Natural killer cell treated with Interleukin-12 subunit alpha and Interleukin-12 subunit beta and Interleukin-15 and Interleukin-18, amount 100 ng/mL, for 72 hours (primary cell): ENCODE data around the gene GRAP2. TPM values are rescaled to one million over a fixed set of nuclear protein-coding genes. Genes with fewer than 3 reads are reported as not detected.

Experiments used
- ATAC-seq, 2 donors: fragments of 150-1000 bp; cut with Tn5 transposase in 1 of 2; sonication (Bioruptor Pico), chemical (Tn5 transposase) in 1 of 2; 2 replicates each; pipeline ENCODE4 v1.10.0; 2021
- DNase-seq: peaks from one replicate; pipeline ENCODE4 v3.0.0; 2022; ENCODE audit warnings: low spot score
- H3K27ac Mint-ChIP-seq, 2 donors: 1 replicate in 1 of 2; 2 replicates in 1 of 2; pipeline ENCODE4 v1.8.0; 2022; ENCODE audit warnings: mixed read lengths in 2 of 2, mild to moderate bottlenecking in 1 of 2, moderate library complexity in 1 of 2
- H3K27me3 Mint-ChIP-seq, 2 donors: 1 replicate in 1 of 2; 2 replicates in 1 of 2; pipeline ENCODE4 v1.8.0; 2022; ENCODE audit warnings: mixed read lengths in 2 of 2
- H3K36me3 Mint-ChIP-seq: one replicate; pipeline ENCODE4 v1.8.0; 2022; ENCODE audit warnings: mixed read lengths
- H3K4me1 Mint-ChIP-seq, 2 donors: 1 replicate in 1 of 2; 2 replicates in 1 of 2; pipeline ENCODE4 v1.8.0; 2022; ENCODE audit warnings: low read depth in 2 of 2, mixed read lengths in 2 of 2, mild to moderate bottlenecking in 1 of 2
- H3K4me3 Mint-ChIP-seq: one replicate; pipeline ENCODE4 v1.8.0; 2022; ENCODE audit warnings: mixed read lengths
- H3K9me3 Mint-ChIP-seq: 2 replicates; pipeline ENCODE4 v1.8.0; 2022; ENCODE audit warnings: mixed read lengths
- total RNA-seq, 2 donors: library from RNA; stranded (reverse); gene quantifications; one replicate each; pipeline ENCODE4 v1.2.3, GENCODE V29; 2022

GRAP2 gene
- total RNA-seq, 2 donors from 2014 or later = 13.2 to 36.4 TPM

GRCh38 chr22:40008726-40009291 lies 107.9 kb downstream of the GRAP2 start:
- H3K36me3 Mint-ChIP-seq = no peaks in the 10 kb centered on the region
- ATAC-seq (no peak), DNase-seq (no peak)
- peak overlapping the region; percentile 36 for H3K4me3 Mint-ChIP-seq
- peaks cover 19% of the 10 kb centered on the region in 2 donors for H3K4me1 Mint-ChIP-seq
- peaks cover 33 to 38% of the 10 kb centered on the region in 2 donors for H3K27me3 Mint-ChIP-seq
- no peaks in the 10 kb centered on the region for H3K9me3 Mint-ChIP-seq
- H3K27ac Mint-ChIP-seq = no peak overlapping the region

- Mint-ChIP-seq H3K36me3 (no peaks in the 10 kb centered on the region), H3K9me3 (no peaks in the 10 kb centered on the region), H3K27ac (peak overlapping the region in 1 of 2 donors; percentile 51), H3K4me3 (peak overlapping the region; percentile 36), H3K4me1 (peaks cover 19% of the 10 kb centered on the region in 2 donors), H3K27me3 (peaks cover 33 to 38% of the 10 kb centered on the region in 2 donors)
- ATAC-seq = peak in 1 of 2 donors; percentile 55
- DNase-seq = peak; percentile 28
These were observed 108.4 kb downstream of the GRAP2 start for GRCh38 chr22:40009292-40009774.

- DNase-seq = no peak
- Mint-ChIP-seq H3K4me3 (no peak overlapping the region), H3K27ac (peak overlapping the region in 1 of 2 donors; percentile 51), H3K4me1 (peaks cover 19% of the 10 kb centered on the region in 2 donors), H3K36me3 (no peaks in the 10 kb centered on the region), H3K9me3 (no peaks in the 10 kb centered on the region), H3K27me3 (peaks cover 33 to 38% of the 10 kb centered on the region in 2 donors)
- peak in 1 of 2 donors; percentile 61 for ATAC-seq
These were observed 109.2 kb downstream of the GRAP2 start for GRCh38 chr22:40009951-40010671.

GRCh38 chr22:40010746-40011145 lies 109.9 kb downstream of the GRAP2 start:
- H3K9me3 Mint-ChIP-seq = no peaks in the 10 kb centered on the region

GRCh38 chr22:40014667-40015248 lies 113.9 kb downstream of the GRAP2 start:
- Mint-ChIP-seq H3K4me1 (peaks cover 2% of the 10 kb centered on the region in 2 donors), H3K9me3 (no peaks in the 10 kb centered on the region), H3K36me3 (no peaks in the 10 kb centered on the region), H3K4me3 (no peak overlapping the region), H3K27me3 (peaks cover 16 to 23% of the 10 kb centered on the region in 2 donors), H3K27ac (no peak overlapping the region)
- ATAC-seq (no peak), DNase-seq (no peak)

More at GRCh38 chr22:40010746-40011145, 109.9 kb downstream of the GRAP2 start:
- no peak for DNase-seq
- no peak overlapping the region for H3K4me3 Mint-ChIP-seq
- H3K4me1 Mint-ChIP-seq = peaks cover 19% of the 10 kb centered on the region in 2 donors
- no peak for ATAC-seq
- no peak overlapping the region for H3K27ac Mint-ChIP-seq
- H3K36me3 Mint-ChIP-seq = no peaks in the 10 kb centered on the region
- H3K27me3 Mint-ChIP-seq = peaks cover 37 to 42% of the 10 kb centered on the region in 2 donors

- no peak overlapping the region for H3K27ac Mint-ChIP-seq
- ATAC-seq = no peak
- peaks cover 16 to 22% of the 10 kb centered on the region in 2 donors for H3K27me3 Mint-ChIP-seq
- H3K4me3 Mint-ChIP-seq = no peak overlapping the region
- no peaks in the 10 kb centered on the region for H3K4me1 Mint-ChIP-seq
- H3K36me3 Mint-ChIP-seq = no peaks in the 10 kb centered on the region
- H3K9me3 Mint-ChIP-seq = no peaks in the 10 kb centered on the region
- no peak for DNase-seq
These were observed 114.6 kb downstream of the GRAP2 start for GRCh38 chr22:40015358-40015976.

- Mint-ChIP-seq H3K27ac (no peak overlapping the region), H3K4me1 (no peaks in the 10 kb centered on the region), H3K9me3 (no peaks in the 10 kb centered on the region), H3K4me3 (no peak overlapping the region), H3K27me3 (peaks cover 8 to 10% of the 10 kb centered on the region in 2 donors), H3K36me3 (no peaks in the 10 kb centered on the region)
- ATAC-seq (no peak), DNase-seq (no peak)
These were observed 117.2 kb downstream of the GRAP2 start for GRCh38 chr22:40018051-40018450.

GRCh38 chr22:40019100-40019499 lies 118.2 kb downstream of the GRAP2 start:
- H3K4me1 Mint-ChIP-seq = no peaks in the 10 kb centered on the region
- H3K4me3 Mint-ChIP-seq = no peak overlapping the region
- H3K27ac Mint-ChIP-seq = no peak overlapping the region
- no peaks in the 10 kb centered on the region for H3K36me3 Mint-ChIP-seq
- H3K27me3 Mint-ChIP-seq = peaks cover 5 to 6% of the 10 kb centered on the region in 2 donors
- no peak for DNase-seq
- H3K9me3 Mint-ChIP-seq = no peaks in the 10 kb centered on the region
- ATAC-seq = no peak

- DNase-seq = no peak
- Mint-ChIP-seq H3K4me3 (no peak overlapping the region), H3K4me1 (no peaks in the 10 kb centered on the region)
These were observed 120.1 kb downstream of the GRAP2 start for GRCh38 chr22:40020956-40021355.

GRCh38 chr22:40021401-40022000 lies 120.6 kb downstream of the GRAP2 start:
- DNase-seq (no peak), ATAC-seq (no peak)
- H3K9me3 Mint-ChIP-seq = no peaks in the 10 kb centered on the region

More at GRCh38 chr22:40020956-40021355, 120.1 kb downstream of the GRAP2 start:
- Mint-ChIP-seq H3K36me3 (no peaks in the 10 kb centered on the region), H3K27me3 (no peaks in the 10 kb centered on the region), H3K9me3 (no peaks in the 10 kb centered on the region), H3K27ac (no peak overlapping the region)
- ATAC-seq = no peak

GRCh38 chr22:40022536-40023240 lies 121.8 kb downstream of the GRAP2 start:
- ATAC-seq = no peak
- H3K4me3 Mint-ChIP-seq = no peak overlapping the region
- H3K4me1 Mint-ChIP-seq = no peaks in the 10 kb centered on the region
- DNase-seq = no peak
- no peaks in the 10 kb centered on the region for H3K36me3 Mint-ChIP-seq
- H3K9me3 Mint-ChIP-seq = no peaks in the 10 kb centered on the region
- H3K27me3 Mint-ChIP-seq = no peaks in the 10 kb centered on the region
- no peak overlapping the region for H3K27ac Mint-ChIP-seq

More at GRCh38 chr22:40021401-40022000, 120.6 kb downstream of the GRAP2 start:
- no peaks in the 10 kb centered on the region for H3K4me1 Mint-ChIP-seq
- no peak overlapping the region for H3K4me3 Mint-ChIP-seq
- no peaks in the 10 kb centered on the region for H3K36me3 Mint-ChIP-seq
- H3K27ac Mint-ChIP-seq = no peak overlapping the region
- no peaks in the 10 kb centered on the region for H3K27me3 Mint-ChIP-seq
